Left lung (tissue), 10 donors: ENCODE data around the gene COL25A1. TPM values are rescaled to one million over a fixed set of nuclear protein-coding genes. Genes with fewer than 3 reads are reported as not detected.

Experiments used
- ATAC-seq: fragments of 200-7000 bp; cut with Tn5 transposase; one replicate; pipeline ENCODE4 v1.9.1; 2020; ENCODE audit warnings: moderate library complexity
- DNase-seq, 4 donors: peaks; one replicate each; pipeline ENCODE4 v3.0.0-alpha.2; 2013 to 2020
- H3K27ac ChIP-seq, 2 donors: fragments of 200-600 bp; sonication (generic) in 1 of 2; one replicate each; pipeline versions ENCODE4 v1.5.0 to v1.8.0; 2020 to 2021
- H3K27me3 ChIP-seq, 2 donors: fragments of 200-600 bp; sonication (generic) in 1 of 2; one replicate each; pipeline versions ENCODE4 v1.5.0 to v1.8.0; 2020 to 2021
- H3K36me3 ChIP-seq, 2 donors: fragments of 200-600 bp; sonication (generic) in 1 of 2; one replicate each; pipeline versions ENCODE4 v1.5.0 to v1.8.0; 2020 to 2021
- H3K4me1 ChIP-seq, 2 donors: fragments of 200-600 bp; one replicate each; pipeline ENCODE4 v1.8.0; 2021
- H3K4me3 ChIP-seq, 2 donors: fragments of 200-600 bp; sonication (generic) in 1 of 2; one replicate each; pipeline versions ENCODE4 v1.5.0 to v1.8.0; 2020 to 2021; ENCODE audit warnings: mild to moderate bottlenecking in 1 of 2
- H3K9me3 ChIP-seq, 2 donors: fragments of 200-600 bp; sonication (generic) in 1 of 2; one replicate each; pipeline versions ENCODE4 v1.5.0 to v1.8.0; 2020 to 2021
- CTCF ChIP-seq, 2 donors: fragments of 200-600 bp; sonication (generic) in 1 of 2; IDR thresholded peaks; one replicate each; pipeline versions ENCODE4 v1.5.0 to v1.8.0; 2021; ENCODE audit warnings: antibody characterized with exemption in 2 of 2
- intact Hi-C, 2 donors: fragments of 100-400 bp; cut with DNase I; formaldehyde crosslinking; loops; one replicate each; pipeline versions ENCODE4 v1.11.2 to v1.14.2; 2022
- polyA plus RNA-seq, 6 donors: library from polyadenylated mRNA; unstranded; fragments of 120-200 nt; gene quantifications; one replicate each; pipeline ENCODE4 v1.2.1, GENCODE V29; 2013; ENCODE audit not compliant: insufficient read length in 6 of 6
- total RNA-seq, 2 donors: library from RNA; stranded (reverse); fragmentation: NEBNext Ultra II Directional; extraction: Animal tissue kit (Norgen Biotek cat#: 25700); gene quantifications; one replicate each; pipeline ENCODE4 v1.2.1, GENCODE V29; 2021
- donor health status: DM: no; HTN: yes; CAD: no.
- donor health status: DM: no; HTN: no; CAD: no.

Gene COL25A1
- total and polyA plus RNA-seq, 8 donors, result 0.13 to 1.8 (median 1.4) TPM

GRCh38 chr4:109183931-109184490 lies 118.4 kb downstream of the COL25A1 start:
- DNase-seq, result peak in 2 of 4 donors; percentile 13 to 24
- TF ChIP-seq CTCF (IDR thresholded peaks at IDR 0.05), result no peak
- ATAC-seq, result no peak
- Histone ChIP-seq H3K27ac (peak overlapping the region in 1 of 2 donors; percentile 0), H3K27me3 (no peaks in the 10 kb centered on the region), H3K9me3 (no peaks in the 10 kb centered on the region), H3K4me3 (no peak overlapping the region), H3K36me3 (no peaks in the 10 kb centered on the region), H3K4me1 (no peaks in the 10 kb centered on the region)
- intact Hi-C loops, result no loop called here

- ATAC-seq, result no peak
Observed at GRCh38 chr4:109182696-109183095, 119.8 kb downstream of the COL25A1 start.

GRCh38 chr4:109179061-109179460 lies 123.4 kb downstream of the COL25A1 start:
- Histone ChIP-seq H3K27ac (no peak overlapping the region), H3K36me3 (no peaks in the 10 kb centered on the region), H3K27me3 (no peaks in the 10 kb centered on the region), H3K4me3 (no peak overlapping the region), H3K4me1 (no peaks in the 10 kb centered on the region), H3K9me3 (no peaks in the 10 kb centered on the region)
- intact Hi-C loops, result loop anchor here in 1 of 2 donors (10.0 kb wide), 1 partner anchor 1024 kb away; no protein-coding TSS in a partner anchor
- no peak for TF ChIP-seq CTCF (IDR thresholded peaks at IDR 0.05)
- ATAC-seq (no peak), DNase-seq (no peak)

More at GRCh38 chr4:109182696-109183095, 119.8 kb downstream of the COL25A1 start:
- intact Hi-C loops, result no loop called here
- DNase-seq, result no peak
- Histone ChIP-seq H3K27me3 (no peaks in the 10 kb centered on the region), H3K27ac (no peak overlapping the region), H3K4me3 (no peak overlapping the region), H3K9me3 (no peaks in the 10 kb centered on the region), H3K36me3 (no peaks in the 10 kb centered on the region), H3K4me1 (no peaks in the 10 kb centered on the region)
- no peak for TF ChIP-seq CTCF (IDR thresholded peaks at IDR 0.05)

- no peak for ATAC-seq
- no peak for DNase-seq
- Histone ChIP-seq H3K36me3 (no peaks in the 10 kb centered on the region), H3K27ac (no peak overlapping the region), H3K9me3 (no peaks in the 10 kb centered on the region), H3K4me1 (no peaks in the 10 kb centered on the region), H3K27me3 (no peaks in the 10 kb centered on the region), H3K4me3 (no peak overlapping the region)
- intact Hi-C loops, result loop anchor here in 1 of 2 donors (10.0 kb wide), 1 partner anchor 1022 kb away; no protein-coding TSS in a partner anchor
- TF ChIP-seq CTCF (IDR thresholded peaks at IDR 0.05), result no peak
Observed at GRCh38 chr4:109177096-109177810, 125.2 kb downstream of the COL25A1 start.

GRCh38 chr4:109174224-109174953 lies 128.1 kb downstream of the COL25A1 start:
- Histone ChIP-seq H3K9me3 (no peaks in the 10 kb centered on the region), H3K4me3 (no peak overlapping the region), H3K36me3 (no peaks in the 10 kb centered on the region), H3K4me1 (no peaks in the 10 kb centered on the region), H3K27ac (no peak overlapping the region), H3K27me3 (no peaks in the 10 kb centered on the region)
- intact Hi-C loops, result loop anchor here in 1 of 2 donors (10.0 kb wide), 1 partner anchor 1020 kb away; no protein-coding TSS in a partner anchor
- no peak for TF ChIP-seq CTCF (IDR thresholded peaks at IDR 0.05)
- no peak for ATAC-seq
- DNase-seq, result no peak
